SK-N-SH (cell line): ENCODE results near the gene SPG7. TPM values are rescaled to one million over a fixed set of nuclear protein-coding genes. Genes with fewer than 3 reads are reported as not detected.

Experiments used
- CTCF ChIA-PET: fragments of 300-600, 350-600 bp; formaldehyde crosslinking; extraction: SDS; loops from one replicate; lab custom pipeline; 2021; lab: Yijun Ruan, JAX
- POLR2A ChIA-PET: fragments of 350-600 bp; sonication (Branson Sonifier 250); formaldehyde crosslinking; extraction: SDS; loops from one replicate; lab custom pipeline; 2020; ENCODE audit warnings: antibody characterized with exemption, inconsistent platforms; lab: Yijun Ruan, JAX
- DNase-seq: peaks from one replicate; pipeline ENCODE4 v3.0.0; 2012
- H2AFZ ChIP-seq: fragments of 200-600 bp; sonication (generic); 2 replicates; pipeline ENCODE4 v1.8.1; 2016; ENCODE audit warnings: antibody characterized with exemption, mild to moderate bottlenecking, low read depth
- H3F3A ChIP-seq: fragments of 200-600 bp; sonication (generic); replicated peaks from 2 replicates; pipeline ENCODE3; 2016; ENCODE audit warnings: antibody characterized with exemption, mild to moderate bottlenecking; ENCODE audit not compliant: insufficient read depth
- H3K27ac ChIP-seq, 2 experiments: fragments of 200-500 bp in 1 of 2; fragments of 200-600 bp in 1 of 2; sonication (Bioruptor generic) in 1 of 2; sonication (generic), shearing (Covaris generic) in 1 of 2; 2 replicates each; pipeline versions ENCODE4 v1.5.1 to v1.6.1; 2014 to 2016; ENCODE audit warnings: low read depth in 2 of 2, inconsistent platforms in 1 of 2, low read length in 1 of 2, mild to moderate bottlenecking in 1 of 2, mixed read lengths in 1 of 2
- H3K27me3 ChIP-seq: fragments of 200-600 bp; sonication (generic), shearing (Covaris generic); 2 replicates; pipeline ENCODE4 v1.6.1; 2016; ENCODE audit warnings: mixed run types; ENCODE audit not compliant: insufficient read depth
- H3K36me3 ChIP-seq, 2 experiments: fragments of 200-500 bp in 1 of 2; fragments of 200-600 bp in 1 of 2; sonication (Bioruptor generic) in 1 of 2; sonication (generic) in 1 of 2; replicated peaks in 1 of 2; 2 replicates each; pipeline versions ENCODE3 to v1.5.1; 2014 to 2016; ENCODE audit warnings: low read length in 1 of 2, mild to moderate bottlenecking in 1 of 2; ENCODE audit not compliant: insufficient read depth in 2 of 2, control insufficient read depth in 1 of 2
- H3K4me1 ChIP-seq, 2 experiments: fragments of 200-500 bp in 1 of 2; fragments of 200-600 bp in 1 of 2; sonication (Bioruptor generic) in 1 of 2; sonication (generic), shearing (Covaris generic) in 1 of 2; 2 replicates each; pipeline versions ENCODE4 v1.5.1 to v1.6.1; 2014 to 2016; ENCODE audit warnings: low read depth in 1 of 2, low read length in 1 of 2, mixed run types in 1 of 2; ENCODE audit not compliant: insufficient read depth in 2 of 2, control insufficient read depth in 1 of 2
- H3K4me2 ChIP-seq: fragments of 200-600 bp; sonication (generic), shearing (Covaris generic); 2 replicates; pipeline ENCODE4 v1.6.1; 2017; ENCODE audit warnings: mixed run types
- H3K4me3 ChIP-seq, 2 experiments: fragments of 200-500 bp in 1 of 2; fragments of 200-600 bp in 1 of 2; sonication (Bioruptor generic) in 1 of 2; sonication (generic), shearing (Covaris generic) in 1 of 2; 2 replicates each; pipeline versions ENCODE4 v1.5.1 to v1.8.1; 2014 to 2016; ENCODE audit warnings: low read depth in 2 of 2, inconsistent platforms in 1 of 2, low read length in 1 of 2, mild to moderate bottlenecking in 1 of 2, mixed read lengths in 1 of 2, moderate library complexity in 1 of 2
- H3K79me2 ChIP-seq: fragments of 200-600 bp; sonication (generic); 2 replicates; pipeline ENCODE4 v1.8.1; 2017; ENCODE audit warnings: mild to moderate bottlenecking; ENCODE audit not compliant: insufficient read depth
- H3K9ac ChIP-seq: fragments of 200-600 bp; sonication (generic); 2 replicates; pipeline ENCODE4 v1.6.1; 2017; ENCODE audit warnings: mixed run types
- H3K9me2 ChIP-seq: fragments of 200-600 bp; sonication (generic); 2 replicates; pipeline ENCODE4 v1.6.1; 2017; ENCODE audit warnings: mixed run types
- H3K9me3 ChIP-seq: fragments of 200-600 bp; sonication (generic); 2 replicates; pipeline ENCODE4 v1.6.1; 2017; ENCODE audit warnings: mixed run types, mild to moderate bottlenecking, moderate library complexity
- H4K20me1 ChIP-seq: fragments of 200-600 bp; sonication (generic); 2 replicates; pipeline ENCODE4 v1.6.1; 2017; ENCODE audit warnings: mild to moderate bottlenecking, mixed run types; ENCODE audit not compliant: insufficient read depth
- ELF1 ChIP-seq: IDR thresholded peaks from 2 replicates; pipeline ENCODE4 v1.4.0; 2012
- FOXJ3 ChIP-seq: sonication (generic); formaldehyde crosslinking; IDR thresholded peaks from 2 replicates; pipeline ENCODE4 v1.5.1; 2020; ENCODE audit warnings: mild to moderate bottlenecking, missing genetic modification reagents
- FOXM1 ChIP-seq: IDR thresholded peaks from 2 replicates; pipeline ENCODE4 v1.4.0; 2012; ENCODE audit warnings: low read depth, mild to moderate bottlenecking
- GABPA ChIP-seq: IDR thresholded peaks from 2 replicates; pipeline ENCODE4 v1.4.0; 2012; ENCODE audit warnings: low read depth, mild to moderate bottlenecking
- JUND ChIP-seq: IDR thresholded peaks from 2 replicates; pipeline ENCODE4 v1.4.0; 2012
- MEF2A ChIP-seq: IDR thresholded peaks from 2 replicates; pipeline ENCODE4 v1.4.0; 2012; ENCODE audit warnings: low read depth, borderline replicate concordance
- NFIC ChIP-seq: IDR thresholded peaks from 2 replicates; pipeline ENCODE4 v1.4.0; 2012; ENCODE audit warnings: borderline replicate concordance
- RAD21 ChIP-seq: IDR thresholded peaks from 2 replicates; pipeline ENCODE4 v1.6.1; 2012; ENCODE audit warnings: mild to moderate bottlenecking, low read length
- RXRA ChIP-seq: IDR thresholded peaks from 2 replicates; pipeline ENCODE4 v1.4.0; 2012; ENCODE audit warnings: low read depth, mild to moderate bottlenecking, borderline replicate concordance
- TAF1 ChIP-seq: IDR thresholded peaks from 2 replicates; pipeline ENCODE4 v1.6.1; 2012; ENCODE audit warnings: low read depth, mild to moderate bottlenecking, low read length, moderate library complexity, borderline replicate concordance
- TCF12 ChIP-seq: IDR thresholded peaks from 2 replicates; pipeline ENCODE4 v1.4.0; 2012
- WGBS: methylation state at CpG from one replicate; pipeline ENCODE4 v1.1.6; 2017; ENCODE audit warnings: low lambda C conversion rate; 5-methylcytosine and 5-hydroxymethylcytosine counted together
- polyA plus RNA-seq, 3 experiments: library from polyadenylated mRNA; depleted of rRNA; stranded (reverse); fragments of >200 nt; gene quantifications; 2 replicates each; pipeline ENCODE4 v1.2.3, GENCODE V29; 2012
- TF ChIP-seq, protein P1 (sequence below): fragments of 150-350 bp; IDR thresholded peaks from 2 replicates; pipeline ENCODE4 v1.6.1; 2016; ENCODE audit warnings: mild to moderate bottlenecking, low read depth, low read length
- TF ChIP-seq, protein P2 (sequence below): IDR thresholded peaks from 2 replicates; pipeline ENCODE4 v1.6.1; 2012; ENCODE audit warnings: mild to moderate bottlenecking, low read depth, low read length, moderate library complexity
- TF ChIP-seq, protein P3 (sequence below): fragments of 200-600 bp; sonication (generic); IDR thresholded peaks from 2 replicates; pipeline ENCODE4 v1.6.1; 2017; ENCODE audit warnings: antibody characterized with exemption, mild to moderate bottlenecking, moderate library complexity
- TF ChIP-seq, protein P4 (sequence below): IDR thresholded peaks from 2 replicates; pipeline ENCODE4 v1.4.0; 2012; ENCODE audit warnings: low read depth, borderline replicate concordance

SPG7 gene
- polyA plus RNA-seq, 1 of the 3 experiments (the other 2 are of a cell fraction), result 100 TPM

DNA sequence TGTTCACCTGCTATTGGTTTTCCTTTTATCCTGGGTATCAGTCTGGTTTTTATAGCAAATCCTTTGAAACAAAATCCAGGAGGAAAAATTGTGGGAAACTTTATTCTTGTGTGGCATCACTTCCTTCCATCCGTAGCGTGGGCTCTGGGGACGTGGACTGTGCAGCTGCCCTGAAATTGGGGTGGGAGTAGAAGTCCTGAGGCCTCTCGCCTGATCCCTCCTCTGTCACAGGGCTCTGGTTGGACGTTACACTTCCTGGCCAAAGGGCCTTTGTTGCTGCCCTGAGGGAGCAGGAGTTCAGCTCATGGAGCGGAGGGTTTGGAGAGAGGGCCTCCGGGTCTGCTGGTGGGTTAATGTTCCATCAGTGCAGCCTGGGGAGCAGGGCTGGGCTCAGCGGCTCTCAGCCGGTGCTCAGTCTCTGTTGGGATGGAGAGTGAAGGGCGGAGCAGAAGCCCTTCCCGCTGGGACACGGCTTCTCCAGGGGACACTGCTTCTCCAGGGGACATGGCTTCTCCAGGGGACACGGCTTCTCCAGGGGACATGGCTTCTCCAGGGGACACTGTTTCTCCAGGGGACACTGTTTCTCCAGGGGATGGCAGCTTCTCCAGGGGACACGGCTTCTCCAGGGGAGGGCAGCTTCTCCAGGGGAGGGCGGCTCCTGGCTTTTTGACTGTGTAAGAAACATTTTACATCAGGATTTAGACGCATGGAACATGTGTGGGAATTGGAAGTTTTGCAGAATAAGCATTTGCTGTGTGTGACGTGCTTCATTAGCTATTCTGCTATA, 37.0 kb downstream of the SPG7 start:
- Histone ChIP-seq H3K4me2 (no peak overlapping the region), H3K9me2 (no peaks in the 10 kb centered on the region), H3K9me3 (no peaks in the 10 kb centered on the region), H3K79me2 (no peaks in the 10 kb centered on the region), H4K20me1 (no peaks in the 10 kb centered on the region), H3K4me1 (no peaks in the 10 kb centered on the region), H3F3A (peaks cover 4% of the 10 kb centered on the region), H3K27ac (no peak overlapping the region), H2AFZ (no peak overlapping the region), H3K36me3 (peaks cover 30 to 51% of the 10 kb centered on the region in 2 experiments), H3K4me3 (no peak overlapping the region), H3K9ac (no peak overlapping the region), H3K27me3 (no peaks in the 10 kb centered on the region)
- ChIA-PET POLR2A (no interaction called here), CTCF (interaction anchor here (1.0 kb wide), 1 partner anchor 96 kb away, joined by 3 read pairs; no protein-coding TSS in a partner anchor)
- WGBS, result 94% methylated on average over 16 of the region's 17 CpGs
- no peak for TF ChIP-seq ELF1
- no peak for TF ChIP-seq RXRA
- TF ChIP-seq, protein P1, sequence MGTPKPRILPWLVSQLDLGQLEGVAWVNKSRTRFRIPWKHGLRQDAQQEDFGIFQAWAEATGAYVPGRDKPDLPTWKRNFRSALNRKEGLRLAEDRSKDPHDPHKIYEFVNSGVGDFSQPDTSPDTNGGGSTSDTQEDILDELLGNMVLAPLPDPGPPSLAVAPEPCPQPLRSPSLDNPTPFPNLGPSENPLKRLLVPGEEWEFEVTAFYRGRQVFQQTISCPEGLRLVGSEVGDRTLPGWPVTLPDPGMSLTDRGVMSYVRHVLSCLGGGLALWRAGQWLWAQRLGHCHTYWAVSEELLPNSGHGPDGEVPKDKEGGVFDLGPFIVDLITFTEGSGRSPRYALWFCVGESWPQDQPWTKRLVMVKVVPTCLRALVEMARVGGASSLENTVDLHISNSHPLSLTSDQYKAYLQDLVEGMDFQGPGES, result no peak
- DNase-seq, result no peak

DNA sequence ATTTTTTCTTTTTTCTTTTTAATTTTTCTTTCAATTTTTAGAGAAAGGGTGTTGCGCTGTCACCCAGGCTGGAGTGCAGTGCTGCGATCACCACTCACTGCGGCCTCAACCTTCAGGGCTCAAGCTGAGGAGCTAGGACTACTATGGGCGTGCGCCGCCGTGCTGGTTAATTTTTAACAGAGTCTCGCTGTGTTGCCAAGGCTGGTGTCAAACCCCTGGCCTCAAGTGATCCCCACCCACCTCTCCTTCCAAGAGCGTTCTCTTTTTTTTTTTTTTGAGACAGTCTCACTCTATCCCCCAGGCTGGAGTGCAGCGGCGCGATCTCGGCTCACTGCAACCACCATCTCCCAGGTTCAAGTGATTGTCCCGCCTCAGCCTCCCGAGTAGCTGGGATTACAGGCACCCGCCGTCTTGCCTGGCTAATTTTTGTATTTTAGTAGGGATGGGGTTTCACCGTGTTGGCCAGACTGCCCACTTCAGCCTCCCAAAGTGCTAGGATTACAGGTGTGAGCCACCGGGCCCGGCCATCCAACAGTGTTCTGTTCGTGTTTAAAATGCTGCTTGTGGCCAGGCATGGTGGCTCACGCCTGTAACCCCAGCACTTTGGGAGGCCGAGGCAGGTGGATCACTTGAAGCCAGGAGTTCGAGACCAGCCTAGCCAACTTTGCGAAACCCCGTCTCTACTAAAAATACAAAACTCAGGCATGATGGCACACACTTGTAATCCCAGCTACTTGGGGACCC, 37.8 kb downstream of the SPG7 start:
- peaks cover 30 to 49% of the 10 kb centered on the region in 2 experiments for H3K36me3 ChIP-seq
- H3K9me2 ChIP-seq, result no peaks in the 10 kb centered on the region
- TF ChIP-seq, protein P1, result no peak
- TF ChIP-seq, protein P2, sequence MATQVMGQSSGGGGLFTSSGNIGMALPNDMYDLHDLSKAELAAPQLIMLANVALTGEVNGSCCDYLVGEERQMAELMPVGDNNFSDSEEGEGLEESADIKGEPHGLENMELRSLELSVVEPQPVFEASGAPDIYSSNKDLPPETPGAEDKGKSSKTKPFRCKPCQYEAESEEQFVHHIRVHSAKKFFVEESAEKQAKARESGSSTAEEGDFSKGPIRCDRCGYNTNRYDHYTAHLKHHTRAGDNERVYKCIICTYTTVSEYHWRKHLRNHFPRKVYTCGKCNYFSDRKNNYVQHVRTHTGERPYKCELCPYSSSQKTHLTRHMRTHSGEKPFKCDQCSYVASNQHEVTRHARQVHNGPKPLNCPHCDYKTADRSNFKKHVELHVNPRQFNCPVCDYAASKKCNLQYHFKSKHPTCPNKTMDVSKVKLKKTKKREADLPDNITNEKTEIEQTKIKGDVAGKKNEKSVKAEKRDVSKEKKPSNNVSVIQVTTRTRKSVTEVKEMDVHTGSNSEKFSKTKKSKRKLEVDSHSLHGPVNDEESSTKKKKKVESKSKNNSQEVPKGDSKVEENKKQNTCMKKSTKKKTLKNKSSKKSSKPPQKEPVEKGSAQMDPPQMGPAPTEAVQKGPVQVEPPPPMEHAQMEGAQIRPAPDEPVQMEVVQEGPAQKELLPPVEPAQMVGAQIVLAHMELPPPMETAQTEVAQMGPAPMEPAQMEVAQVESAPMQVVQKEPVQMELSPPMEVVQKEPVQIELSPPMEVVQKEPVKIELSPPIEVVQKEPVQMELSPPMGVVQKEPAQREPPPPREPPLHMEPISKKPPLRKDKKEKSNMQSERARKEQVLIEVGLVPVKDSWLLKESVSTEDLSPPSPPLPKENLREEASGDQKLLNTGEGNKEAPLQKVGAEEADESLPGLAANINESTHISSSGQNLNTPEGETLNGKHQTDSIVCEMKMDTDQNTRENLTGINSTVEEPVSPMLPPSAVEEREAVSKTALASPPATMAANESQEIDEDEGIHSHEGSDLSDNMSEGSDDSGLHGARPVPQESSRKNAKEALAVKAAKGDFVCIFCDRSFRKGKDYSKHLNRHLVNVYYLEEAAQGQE, result no peak
- TF ChIP-seq NFIC (no peak), TAF1 (no peak), GABPA (no peak), MEF2A (no peak), FOXJ3 (CRISPR knock-in tag) (no peak), FOXM1 (no peak), TCF12 (no peak), RXRA (no peak), RAD21 (no peak), ELF1 (no peak), JUND (no peak)
- TF ChIP-seq, protein P3, sequence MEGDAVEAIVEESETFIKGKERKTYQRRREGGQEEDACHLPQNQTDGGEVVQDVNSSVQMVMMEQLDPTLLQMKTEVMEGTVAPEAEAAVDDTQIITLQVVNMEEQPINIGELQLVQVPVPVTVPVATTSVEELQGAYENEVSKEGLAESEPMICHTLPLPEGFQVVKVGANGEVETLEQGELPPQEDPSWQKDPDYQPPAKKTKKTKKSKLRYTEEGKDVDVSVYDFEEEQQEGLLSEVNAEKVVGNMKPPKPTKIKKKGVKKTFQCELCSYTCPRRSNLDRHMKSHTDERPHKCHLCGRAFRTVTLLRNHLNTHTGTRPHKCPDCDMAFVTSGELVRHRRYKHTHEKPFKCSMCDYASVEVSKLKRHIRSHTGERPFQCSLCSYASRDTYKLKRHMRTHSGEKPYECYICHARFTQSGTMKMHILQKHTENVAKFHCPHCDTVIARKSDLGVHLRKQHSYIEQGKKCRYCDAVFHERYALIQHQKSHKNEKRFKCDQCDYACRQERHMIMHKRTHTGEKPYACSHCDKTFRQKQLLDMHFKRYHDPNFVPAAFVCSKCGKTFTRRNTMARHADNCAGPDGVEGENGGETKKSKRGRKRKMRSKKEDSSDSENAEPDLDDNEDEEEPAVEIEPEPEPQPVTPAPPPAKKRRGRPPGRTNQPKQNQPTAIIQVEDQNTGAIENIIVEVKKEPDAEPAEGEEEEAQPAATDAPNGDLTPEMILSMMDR, result no peak
- TF ChIP-seq, protein P4, sequence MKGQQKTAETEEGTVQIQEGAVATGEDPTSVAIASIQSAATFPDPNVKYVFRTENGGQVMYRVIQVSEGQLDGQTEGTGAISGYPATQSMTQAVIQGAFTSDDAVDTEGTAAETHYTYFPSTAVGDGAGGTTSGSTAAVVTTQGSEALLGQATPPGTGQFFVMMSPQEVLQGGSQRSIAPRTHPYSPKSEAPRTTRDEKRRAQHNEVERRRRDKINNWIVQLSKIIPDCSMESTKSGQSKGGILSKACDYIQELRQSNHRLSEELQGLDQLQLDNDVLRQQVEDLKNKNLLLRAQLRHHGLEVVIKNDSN, result no peak
- TF ChIP-seq, all 33 proteins: peak for 0
- no peak overlapping the region for H3K9ac ChIP-seq
- POLR2A ChIA-PET, result no interaction called here
- DNase-seq, result no peak
- H3K4me2 ChIP-seq, result no peak overlapping the region
- peaks cover 4% of the 10 kb centered on the region for H3F3A ChIP-seq
- H3K4me3 ChIP-seq, result no peak overlapping the region
- H3K9me3 ChIP-seq, result no peaks in the 10 kb centered on the region
- no peaks in the 10 kb centered on the region for H4K20me1 ChIP-seq
- no peaks in the 10 kb centered on the region for H3K79me2 ChIP-seq
- H2AFZ ChIP-seq, result no peak overlapping the region
- H3K27me3 ChIP-seq, result no peaks in the 10 kb centered on the region
- H3K4me1 ChIP-seq, result no peaks in the 10 kb centered on the region
- CTCF ChIA-PET, result interaction anchor here (1.0 kb wide), 1 partner anchor 95 kb away, joined by 3 read pairs; no protein-coding TSS in a partner anchor
- WGBS, result 93% methylated on average over 26 of the region's 26 CpGs
- H3K27ac ChIP-seq, result no peak overlapping the region
